GM19351 (cell line): ENCODE data around the gene SMPD3.
A peak's percentile ranks its signal among the peaks of the same experiment; 100 is the strongest.

Source experiments
- ATAC-seq: cut with Tn5 transposase; IDR thresholded peaks from one replicate; pipeline ENCODE4 v1.9.1; 2021; ENCODE audit warnings: mild to moderate bottlenecking, moderate library complexity; ENCODE audit not compliant: unreplicated experiment

The SMPD3 gene

GRCh38 chr16:68343137-68343536 lies 105.2 kb downstream of the SMPD3 start:
- ATAC-seq, result no peak

GRCh38 chr16:68342620-68343019 lies 105.7 kb downstream of the SMPD3 start:
- ATAC-seq, result no peak

- ATAC-seq, result no peak
These were observed 109.1 kb downstream of the SMPD3 start for GRCh38 chr16:68339214-68339613.

GRCh38 chr16:68338326-68339119 lies 109.8 kb downstream of the SMPD3 start:
- ATAC-seq, result no peak

GRCh38 chr16:68335175-68335574 lies 113.1 kb downstream of the SMPD3 start:
- no peak for ATAC-seq

- no peak for ATAC-seq
These were observed 115.7 kb downstream of the SMPD3 start for GRCh38 chr16:68332411-68333121.

- no peak for ATAC-seq
These were observed 116.4 kb downstream of the SMPD3 start for GRCh38 chr16:68331879-68332410.

GRCh38 chr16:68328860-68329390 lies 119.4 kb downstream of the SMPD3 start:
- no peak for ATAC-seq

- no peak for ATAC-seq
These were observed 120.0 kb downstream of the SMPD3 start for GRCh38 chr16:68328151-68328859.

GRCh38 chr16:68324780-68325357 lies 123.4 kb downstream of the SMPD3 start:
- ATAC-seq, result no peak

GRCh38 chr16:68324336-68324735 lies 124.0 kb downstream of the SMPD3 start:
- ATAC-seq, result no peak

- ATAC-seq, result peak; percentile 51
These were observed 129.0 kb downstream of the SMPD3 start for GRCh38 chr16:68319185-68319908.

GRCh38 chr16:68313116-68313515 lies 135.2 kb downstream of the SMPD3 start:
- no peak for ATAC-seq

GRCh38 chr16:68310774-68311511 lies 137.4 kb downstream of the SMPD3 start, which contains the start of the genes PRMT7 and SLC7A6OS:
Gene PRMT7 (plus strand): TSS chr16:68311019. CDS start chr16:68315980, 4,961 bp downstream.
Gene SLC7A6OS (minus strand): TSS chr16:68310946. CDS start chr16:68310926, 20 bp downstream.
- peak; percentile 95 for ATAC-seq

GRCh38 chr16:68310437-68310773 lies 137.9 kb downstream of the SMPD3 start:
- no peak for ATAC-seq

- no peak for ATAC-seq
These were observed 138.5 kb downstream of the SMPD3 start for GRCh38 chr16:68309799-68310198.
